ENCODE measurements around the gene LANCL2. TPM values are rescaled to one million over a fixed set of nuclear protein-coding genes. Genes with fewer than 3 reads are reported as not detected.

The LANCL2 gene, protein sequence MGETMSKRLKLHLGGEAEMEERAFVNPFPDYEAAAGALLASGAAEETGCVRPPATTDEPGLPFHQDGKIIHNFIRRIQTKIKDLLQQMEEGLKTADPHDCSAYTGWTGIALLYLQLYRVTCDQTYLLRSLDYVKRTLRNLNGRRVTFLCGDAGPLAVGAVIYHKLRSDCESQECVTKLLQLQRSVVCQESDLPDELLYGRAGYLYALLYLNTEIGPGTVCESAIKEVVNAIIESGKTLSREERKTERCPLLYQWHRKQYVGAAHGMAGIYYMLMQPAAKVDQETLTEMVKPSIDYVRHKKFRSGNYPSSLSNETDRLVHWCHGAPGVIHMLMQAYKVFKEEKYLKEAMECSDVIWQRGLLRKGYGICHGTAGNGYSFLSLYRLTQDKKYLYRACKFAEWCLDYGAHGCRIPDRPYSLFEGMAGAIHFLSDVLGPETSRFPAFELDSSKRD
- 22.8 and 28.7 TPM in 2 replicates for total RNA-seq (2014; rRNA removed; shearing (Covaris generic))

DNA sequence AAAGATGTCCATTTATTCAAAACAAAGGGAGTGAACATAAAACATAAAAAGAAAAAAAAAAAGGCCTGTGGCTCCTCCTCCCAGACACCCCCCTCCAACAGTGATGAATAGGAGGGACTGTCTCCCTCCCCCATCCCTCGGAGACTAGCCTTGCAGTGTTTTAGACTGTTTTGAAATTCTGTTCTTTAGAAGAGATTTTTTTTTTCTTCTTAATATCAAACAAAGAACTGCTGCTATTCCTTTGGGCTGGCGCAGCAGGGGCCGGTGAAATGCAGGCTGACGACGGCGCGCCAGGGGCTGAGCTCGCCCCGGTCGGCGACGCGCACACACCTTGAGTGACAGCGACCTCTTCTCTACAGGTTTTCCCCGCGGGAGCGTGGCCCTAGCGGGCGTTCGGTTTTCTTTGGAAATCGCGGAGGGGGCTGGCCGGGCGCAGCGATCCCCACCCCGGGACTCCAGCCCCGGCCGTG is at the start of gene LANCL2:
Gene LANCL2, plus strand, starts transcription at position 133 of the 470 bp plus-strand sequence. CDS start 689 bp downstream, outside the sequence.
- no peaks in the 10 kb centered on the region for H3K27me3 ChIP-seq (replicated peaks)
- no peak for DNase-seq (ENCODE audit: low read depth in 1 of 2, low spot score in 2 of 2)
- peak within 1 kb of the TSS; percentile 94 for H3K4me3 ChIP-seq

DNA sequence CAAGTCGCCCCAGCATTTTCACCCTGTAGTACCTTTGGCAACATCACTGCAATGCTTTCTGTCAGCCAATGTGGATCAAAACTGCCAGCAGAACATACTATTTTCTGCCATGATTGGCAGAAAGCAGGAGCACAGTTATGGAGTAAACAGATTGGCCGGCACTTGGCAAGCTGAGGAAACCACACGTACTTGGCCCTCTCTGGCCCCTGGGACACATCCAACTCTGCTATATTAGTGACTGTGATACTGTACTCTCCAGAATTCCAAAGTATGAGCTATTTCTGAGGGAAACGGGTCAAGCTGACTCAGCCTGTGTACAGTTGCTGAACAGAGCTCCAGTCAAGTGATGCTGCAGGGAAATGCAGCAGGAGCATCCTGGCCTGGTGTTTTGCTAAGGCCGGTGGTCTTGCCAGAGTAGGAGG is 39.8 kb upstream of the LANCL2 start:
- 0 out of 2 replicates have a peak, but pooled peaks cover 7% of the 10 kb centered on the region for H3K27me3 ChIP-seq (replicated peaks)
- no peaks in the 10 kb centered on the region for H3K9me3 ChIP-seq (replicated peaks)
- no peaks in the 10 kb centered on the region for H3K4me1 ChIP-seq (replicated peaks)
- H3K36me3 ChIP-seq: no peaks in the 10 kb centered on the region
- no peak for DNase-seq (ENCODE audit: low read depth in 1 of 2, low spot score in 2 of 2)
- no peak overlapping the region for H3K27ac ChIP-seq
- no peak overlapping the region for H3K4me3 ChIP-seq

More for the DNA sequence above, at the start of gene LANCL2:
- H3K9me3 ChIP-seq (replicated peaks): no peaks in the 10 kb centered on the region
- H3K27ac ChIP-seq: peak within 1 kb of the TSS; percentile 99
- H3K4me1 ChIP-seq (replicated peaks): peaks cover 15% of the 10 kb centered on the region
- peaks cover 6% of the 10 kb centered on the region for H3K36me3 ChIP-seq

DNA sequence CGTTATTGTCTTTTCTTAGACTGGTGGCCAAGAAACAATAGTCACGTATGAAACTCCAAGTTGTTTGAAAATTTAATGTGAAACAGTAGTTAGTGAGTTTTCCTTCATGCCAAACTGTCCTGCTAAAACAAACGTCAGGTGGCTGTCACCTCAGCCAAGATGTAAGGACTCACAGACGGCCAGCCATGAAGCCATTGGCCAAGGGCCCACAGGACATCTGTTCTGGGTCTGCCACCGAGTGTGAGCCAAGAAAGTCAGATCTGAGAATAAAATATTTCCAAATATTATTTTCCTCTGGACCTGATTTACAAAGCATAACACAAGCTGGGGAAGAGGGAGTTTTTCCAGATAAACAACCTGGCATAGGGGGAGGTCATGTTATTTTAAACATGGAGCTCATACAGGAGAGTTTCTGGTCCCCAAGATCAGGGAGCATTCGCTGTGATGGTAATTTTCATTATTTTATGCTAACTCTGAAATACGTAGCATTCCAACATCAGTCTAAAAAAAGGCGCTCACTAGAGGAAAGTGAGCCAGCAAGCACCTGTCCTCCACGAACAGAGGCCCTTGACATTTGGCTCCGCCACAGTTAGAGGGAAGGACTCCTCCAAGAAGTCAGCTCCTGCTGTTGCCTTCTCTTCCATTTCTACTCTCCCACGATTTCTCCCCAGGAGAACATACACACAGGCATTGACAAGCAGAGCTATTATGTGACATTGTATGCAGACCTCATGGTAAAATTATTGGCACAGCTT is 38.9 kb upstream of the LANCL2 start:
- H3K4me3 ChIP-seq: no peak overlapping the region
- no peaks in the 10 kb centered on the region for H3K4me1 ChIP-seq (replicated peaks)
- no peaks in the 10 kb centered on the region for H3K9me3 ChIP-seq (replicated peaks)
- H3K36me3 ChIP-seq: no peaks in the 10 kb centered on the region
- no peak for DNase-seq (ENCODE audit: low read depth in 1 of 2, low spot score in 2 of 2)
- 0 out of 2 replicates have a peak, but pooled peaks cover 7% of the 10 kb centered on the region for H3K27me3 ChIP-seq (replicated peaks)
- H3K27ac ChIP-seq: no peak overlapping the region

DNA sequence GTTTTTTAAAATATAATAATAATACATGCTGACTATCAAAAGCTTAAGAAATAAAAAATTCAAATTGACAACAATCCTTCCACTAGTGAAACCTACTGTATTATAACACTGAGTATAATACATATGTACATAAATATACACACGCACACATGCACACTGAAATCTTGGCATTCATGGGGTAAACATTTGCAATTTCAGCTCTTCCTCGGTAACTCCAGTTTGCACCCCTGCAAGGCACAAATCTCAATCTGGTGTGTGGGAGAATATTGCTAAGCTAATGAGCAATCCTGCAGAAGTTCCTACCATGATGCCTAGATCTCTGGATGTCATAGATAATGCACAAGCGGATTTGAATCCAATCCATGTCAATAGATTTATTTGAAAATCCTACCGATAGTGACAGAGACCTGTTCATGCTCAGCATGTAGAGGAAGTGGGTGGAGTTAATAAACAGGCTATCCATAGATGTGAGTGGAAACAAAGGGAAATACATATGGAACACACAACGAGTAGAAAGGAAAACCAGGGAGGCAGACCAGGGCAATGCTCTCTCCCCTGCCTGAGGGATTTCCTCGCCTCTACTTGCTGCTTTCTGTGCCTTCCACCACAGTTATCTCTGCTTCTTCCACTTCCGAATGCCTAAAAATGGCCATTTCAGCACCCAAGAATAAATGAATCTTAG is 38.1 kb upstream of the LANCL2 start:
- Histone ChIP-seq H3K27me3 (replicated peaks) (0 out of 2 replicates have a peak, but pooled peaks cover 7% of the 10 kb centered on the region), H3K4me1 (replicated peaks) (no peaks in the 10 kb centered on the region), H3K27ac (no peak overlapping the region), H3K4me3 (no peak overlapping the region), H3K9me3 (replicated peaks) (no peaks in the 10 kb centered on the region), H3K36me3 (no peaks in the 10 kb centered on the region)
- no peak for DNase-seq (ENCODE audit: low read depth in 1 of 2, low spot score in 2 of 2)

DNA sequence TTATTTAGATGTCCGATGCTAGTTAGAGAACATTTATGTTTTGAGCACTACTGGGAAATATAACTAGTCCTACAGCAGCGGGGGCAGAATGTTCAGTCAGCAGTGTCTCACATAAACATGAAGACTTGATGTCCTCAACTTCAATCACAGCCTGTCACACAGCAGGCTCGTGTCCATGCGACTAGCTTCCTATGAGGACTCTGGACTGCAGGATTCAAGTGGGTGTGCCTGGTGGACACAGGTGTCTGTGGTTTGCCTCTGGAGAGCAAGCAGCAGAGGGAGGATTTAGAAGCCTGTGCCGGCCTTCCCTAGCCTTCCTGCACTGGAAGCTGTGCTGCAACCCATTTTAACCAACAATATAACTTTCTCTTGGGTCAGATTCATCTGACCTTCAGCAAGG is 30.0 kb upstream of the LANCL2 start:
- Histone ChIP-seq H3K4me1 (replicated peaks) (no peaks in the 10 kb centered on the region), H3K9me3 (replicated peaks) (no peaks in the 10 kb centered on the region), H3K27me3 (replicated peaks) (0 out of 2 replicates have a peak, but pooled peaks cover 4% of the 10 kb centered on the region), H3K4me3 (no peak overlapping the region), H3K36me3 (no peaks in the 10 kb centered on the region), H3K27ac (no peak overlapping the region)
- no peak for DNase-seq (ENCODE audit: low read depth in 1 of 2, low spot score in 2 of 2)

DNA sequence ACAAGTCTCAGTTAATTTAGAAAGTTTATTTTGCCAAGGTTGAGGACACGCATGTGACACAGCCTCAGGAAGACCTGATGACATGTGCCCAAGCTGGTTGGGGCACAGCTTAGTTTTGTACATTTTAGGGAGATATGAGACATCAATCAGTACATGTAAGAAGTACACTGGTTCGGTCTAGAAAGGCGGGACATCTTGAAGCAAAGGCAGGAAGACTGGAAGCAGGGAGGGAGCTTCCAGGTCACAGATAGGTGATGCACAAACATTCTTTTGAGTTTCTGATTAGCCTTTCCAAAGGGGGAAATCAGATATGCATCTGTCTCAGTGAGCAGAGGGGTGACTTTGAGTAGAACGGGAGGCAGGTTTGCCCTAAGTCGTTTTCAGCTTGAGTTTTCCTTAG is 29.4 kb upstream of the LANCL2 start:
- Histone ChIP-seq H3K4me1 (replicated peaks) (no peaks in the 10 kb centered on the region), H3K27me3 (replicated peaks) (0 out of 2 replicates have a peak, but pooled peaks cover 4% of the 10 kb centered on the region), H3K27ac (no peak overlapping the region), H3K4me3 (no peak overlapping the region), H3K9me3 (replicated peaks) (no peaks in the 10 kb centered on the region), H3K36me3 (no peaks in the 10 kb centered on the region)
- DNase-seq (ENCODE audit: low read depth in 1 of 2, low spot score in 2 of 2): no peak

DNA sequence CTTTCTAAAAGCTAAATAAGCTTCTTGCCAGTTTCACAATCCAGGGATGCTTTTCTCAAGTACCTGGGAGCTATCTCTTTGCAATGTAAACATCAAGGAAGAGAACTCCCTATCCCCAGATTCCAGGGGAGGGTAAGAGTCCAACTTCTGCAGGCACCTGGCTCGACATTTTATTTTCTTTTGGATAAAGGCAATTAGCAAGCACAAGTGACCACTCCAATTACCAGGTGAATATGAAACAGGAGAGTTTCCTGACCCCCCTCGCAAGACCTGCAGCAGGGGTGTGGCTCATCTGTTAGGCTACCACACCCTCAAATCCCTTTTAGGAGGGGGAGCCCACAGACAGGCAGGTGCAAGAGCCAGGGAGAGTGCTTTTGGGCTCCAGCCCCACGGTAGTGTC is 28.6 kb upstream of the LANCL2 start:
- H3K27ac ChIP-seq: no peak overlapping the region
- no peak for DNase-seq (ENCODE audit: low read depth in 1 of 2, low spot score in 2 of 2)
- H3K9me3 ChIP-seq (replicated peaks): no peaks in the 10 kb centered on the region
- 0 out of 2 replicates have a peak, but pooled peaks cover 4% of the 10 kb centered on the region for H3K27me3 ChIP-seq (replicated peaks)
- no peak overlapping the region for H3K4me3 ChIP-seq
- no peaks in the 10 kb centered on the region for H3K4me1 ChIP-seq (replicated peaks)
- H3K36me3 ChIP-seq: no peaks in the 10 kb centered on the region

DNA sequence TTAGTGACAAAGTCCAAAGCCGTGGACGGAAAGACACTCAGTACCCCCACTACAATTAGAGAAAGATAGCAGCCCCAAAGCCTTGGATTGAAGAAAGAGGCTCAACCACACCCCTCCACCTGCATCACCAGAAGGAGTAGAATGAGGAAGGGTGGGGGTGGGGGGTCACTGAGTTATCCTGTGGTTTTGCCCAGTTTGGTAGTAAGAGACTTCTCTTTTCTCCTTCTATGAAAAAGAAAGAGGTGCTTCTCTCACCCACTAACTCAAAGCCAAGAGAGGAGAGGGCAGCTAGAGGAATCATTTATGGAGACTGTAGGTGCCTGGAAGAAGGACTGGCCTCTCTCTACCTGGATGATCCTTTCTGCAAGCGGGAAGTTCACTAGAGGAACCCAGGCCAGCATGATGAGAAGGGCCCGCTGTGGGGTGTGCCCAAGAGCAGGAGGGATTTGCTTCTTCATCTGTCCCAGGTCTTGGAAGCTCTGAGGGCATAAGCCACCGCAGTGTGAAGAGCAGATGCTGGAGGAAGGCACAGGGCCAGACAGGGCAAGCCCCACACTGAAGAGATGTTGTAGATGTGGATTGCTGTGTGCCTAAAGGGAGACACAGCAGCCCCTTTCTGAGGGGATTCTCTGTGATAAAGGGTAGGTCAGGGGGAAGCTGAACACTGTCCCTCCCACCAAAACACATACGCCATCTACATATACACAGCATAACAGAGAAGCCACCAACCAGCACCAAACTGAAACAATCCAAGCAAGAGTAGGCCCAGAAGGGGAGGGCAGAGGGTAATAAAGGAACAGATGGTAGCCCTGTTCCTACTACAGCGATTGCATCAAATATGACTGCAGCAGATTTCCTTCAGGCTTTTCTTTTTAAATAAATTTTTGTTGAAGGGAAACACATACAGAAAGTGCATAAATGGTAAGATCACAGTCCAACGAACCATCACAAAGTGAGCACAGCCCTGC is 25.8 kb upstream of the LANCL2 start:
- H3K36me3 ChIP-seq: no peaks in the 10 kb centered on the region
- peaks cover 3% of the 10 kb centered on the region for H3K9me3 ChIP-seq (replicated peaks)
- 0 out of 2 replicates have a peak, but pooled peaks cover 4% of the 10 kb centered on the region for H3K27me3 ChIP-seq (replicated peaks)
- no peaks in the 10 kb centered on the region for H3K4me1 ChIP-seq (replicated peaks)
- no peak for DNase-seq (ENCODE audit: low read depth in 1 of 2, low spot score in 2 of 2)
- H3K4me3 ChIP-seq: no peak overlapping the region
- no peak overlapping the region for H3K27ac ChIP-seq

DNA sequence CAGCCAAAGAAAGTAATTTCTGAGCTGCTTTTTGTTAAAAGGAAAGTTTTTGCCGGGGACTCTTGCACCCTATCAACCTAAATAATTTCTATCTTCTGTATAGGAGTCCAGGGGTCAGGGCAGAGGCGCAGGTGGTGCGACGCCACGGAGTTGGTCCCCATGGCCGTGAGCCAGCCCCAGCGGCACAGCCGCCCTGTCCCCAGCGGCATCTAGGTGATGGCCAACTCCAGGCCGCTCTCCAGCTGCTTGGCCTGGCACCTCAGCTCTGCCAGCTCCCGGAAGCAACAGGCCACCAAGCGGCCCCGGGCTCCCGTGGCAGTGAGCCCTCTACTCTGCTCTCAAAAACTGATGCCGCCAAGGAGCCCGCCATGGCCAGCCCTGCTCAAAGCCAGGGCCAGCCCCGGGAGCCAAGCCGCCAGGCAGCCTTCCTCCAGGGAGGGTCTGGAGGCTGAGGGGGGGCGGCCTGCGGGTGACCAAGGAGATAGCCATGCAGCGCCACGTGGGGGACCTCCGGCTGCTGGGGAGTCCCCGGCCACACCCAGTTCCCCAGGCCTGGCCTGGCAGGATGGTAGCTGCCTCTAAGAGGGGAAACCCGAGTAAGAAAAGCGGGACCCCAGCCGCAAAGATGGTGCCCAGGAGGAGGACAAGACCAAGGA is 22.8 kb upstream of the LANCL2 start:
- Histone ChIP-seq H3K4me3 (no peak overlapping the region), H3K36me3 (no peaks in the 10 kb centered on the region), H3K27ac (no peak overlapping the region), H3K9me3 (replicated peaks) (peaks cover 4% of the 10 kb centered on the region), H3K27me3 (replicated peaks) (no peaks in the 10 kb centered on the region), H3K4me1 (replicated peaks) (no peaks in the 10 kb centered on the region)
- no peak for DNase-seq (ENCODE audit: low read depth in 1 of 2, low spot score in 2 of 2)

DNA sequence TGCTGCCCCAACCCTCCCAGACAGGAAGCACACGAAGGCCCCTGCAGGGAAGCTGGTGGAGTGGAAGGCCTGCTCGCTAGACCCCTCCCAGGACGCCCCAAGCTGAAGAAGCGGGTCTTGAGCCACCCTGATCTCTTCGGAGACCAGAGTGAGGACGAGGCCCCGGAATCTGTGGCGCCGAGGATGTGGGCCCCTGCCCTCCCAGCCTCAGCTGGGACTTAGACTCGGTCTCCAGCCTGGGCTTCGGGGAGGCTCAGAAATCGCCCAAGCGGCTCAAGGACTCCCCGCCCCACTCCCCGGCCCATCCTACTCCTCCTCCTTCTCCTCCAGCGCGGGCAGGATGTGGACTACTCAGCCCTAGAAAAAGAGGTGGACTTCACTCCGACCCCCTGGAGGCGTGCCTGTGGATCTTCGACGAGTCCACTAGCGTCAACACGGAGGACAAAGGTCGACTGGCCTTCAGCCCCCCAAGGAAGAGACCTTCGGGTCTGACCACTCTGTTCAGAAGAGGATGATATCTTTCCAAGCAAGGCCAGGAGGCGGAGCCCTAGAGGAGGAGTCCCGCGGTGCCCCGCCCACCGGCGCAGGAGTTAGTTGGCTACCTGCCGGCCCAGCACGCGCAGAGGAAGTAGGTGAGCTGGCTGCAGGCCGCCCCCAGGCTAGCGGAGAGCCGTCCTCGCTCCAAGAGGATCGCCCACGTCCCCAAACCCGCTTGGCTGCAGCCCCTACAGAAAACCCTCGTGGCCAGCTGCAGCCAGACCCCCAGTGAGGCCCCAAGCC is 21.9 kb upstream of the LANCL2 start:
- DNase-seq (ENCODE audit: low read depth in 1 of 2, low spot score in 2 of 2): no peak
- Histone ChIP-seq H3K4me1 (replicated peaks) (no peaks in the 10 kb centered on the region; the same call in 1 of the 2 replicates), H3K9me3 (replicated peaks) (peaks cover 4% of the 10 kb centered on the region), H3K27me3 (replicated peaks) (no peaks in the 10 kb centered on the region), H3K27ac (no peak overlapping the region), H3K4me3 (no peak overlapping the region), H3K36me3 (no peaks in the 10 kb centered on the region)

DNA sequence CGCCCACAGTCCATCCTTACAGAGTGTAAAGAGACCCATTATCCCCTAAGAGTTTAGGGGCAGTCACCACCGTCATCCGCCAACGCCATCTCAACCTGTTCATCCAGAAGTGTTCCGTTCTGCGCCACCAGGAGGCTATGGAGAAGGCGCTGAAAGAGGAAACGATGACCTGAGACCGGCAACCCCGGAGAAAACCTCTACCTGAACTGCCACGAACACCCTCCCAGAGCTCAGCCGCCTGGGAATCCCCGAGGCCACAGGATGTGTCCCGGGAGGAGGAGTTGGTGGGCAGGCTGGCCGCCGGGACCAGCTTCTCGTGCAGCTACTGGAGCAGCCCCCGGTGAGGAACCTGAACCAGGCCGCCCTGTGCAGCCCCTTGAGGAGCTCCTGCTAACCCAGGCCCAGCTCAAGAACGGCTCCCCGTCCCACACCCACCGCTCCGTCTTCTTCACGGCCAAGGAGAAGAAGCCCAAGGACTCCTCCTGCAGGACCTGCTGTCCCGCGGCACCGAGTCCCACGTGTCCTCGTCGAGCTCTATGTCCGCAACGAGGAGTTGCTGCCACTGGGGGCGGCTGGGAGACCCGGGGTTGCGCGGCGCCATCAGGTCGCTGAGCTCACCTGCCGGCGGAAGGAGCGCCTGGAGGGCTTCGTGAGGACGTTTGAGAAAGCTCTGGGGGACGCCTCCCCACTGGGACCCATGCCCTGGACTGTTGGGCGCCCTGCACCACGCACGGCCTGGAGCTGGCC is 21.1 kb upstream of the LANCL2 start:
- no peaks in the 10 kb centered on the region for H3K36me3 ChIP-seq
- DNase-seq (ENCODE audit: low read depth in 1 of 2, low spot score in 2 of 2): no peak

More for the DNA sequence above, 21.1 kb upstream of the LANCL2 start:
- Histone ChIP-seq H3K9me3 (replicated peaks) (peaks cover 4% of the 10 kb centered on the region), H3K27me3 (replicated peaks) (no peaks in the 10 kb centered on the region), H3K27ac (no peak overlapping the region), H3K4me1 (replicated peaks) (peaks cover 5% of the 10 kb centered on the region), H3K4me3 (no peak overlapping the region)

All from SJSA1 (cell line).